ENCODE results near the gene IKZF4.

IKZF4 gene

DNA sequence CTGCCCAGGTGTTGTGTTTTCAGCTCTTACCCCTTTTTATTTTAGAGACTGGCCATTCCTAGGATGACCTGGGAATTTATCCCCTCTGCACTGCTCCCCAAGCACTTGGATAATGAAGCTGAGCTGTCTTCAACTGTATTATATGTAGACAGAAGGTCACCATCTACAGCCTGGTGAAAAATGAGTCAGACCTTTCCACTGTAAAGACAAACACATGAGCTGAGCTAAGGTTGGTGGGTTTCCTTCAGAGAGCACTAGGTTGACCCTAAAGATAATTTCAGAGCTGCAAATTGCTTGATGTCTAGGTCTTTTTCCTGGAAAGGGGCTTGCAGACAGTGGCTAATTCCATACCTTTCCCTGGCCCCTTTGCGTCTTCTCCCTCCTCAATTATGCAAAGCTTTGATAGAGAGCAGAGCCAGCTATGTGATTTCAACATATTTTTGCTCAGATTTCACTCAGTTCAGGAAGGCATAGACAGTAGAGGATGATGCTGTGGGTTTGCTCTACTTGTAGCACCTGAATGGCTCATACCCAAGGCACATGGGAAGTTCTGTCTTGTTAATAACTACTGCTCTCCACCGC, 9.2 kb upstream of the IKZF4 start:
- DNase-seq (ENCODE audit: insufficient read length, low spot score) (no peak), FAIRE-seq (no peak)

GRCh38 chr12:56013482-56013881, 7.4 kb upstream of the IKZF4 start:
- TF ChIP-seq POLR2A (IDR thresholded peaks at IDR 0.05; ENCODE audit: low read depth, low read length), result no peak
- FAIRE-seq, result no peak
- DNase-seq (ENCODE audit: insufficient read length, low spot score), result no peak

More for the DNA sequence above, 9.2 kb upstream of the IKZF4 start:
- TF ChIP-seq POLR2A (IDR thresholded peaks at IDR 0.05; ENCODE audit: low read depth, low read length), result no peak

DNA sequence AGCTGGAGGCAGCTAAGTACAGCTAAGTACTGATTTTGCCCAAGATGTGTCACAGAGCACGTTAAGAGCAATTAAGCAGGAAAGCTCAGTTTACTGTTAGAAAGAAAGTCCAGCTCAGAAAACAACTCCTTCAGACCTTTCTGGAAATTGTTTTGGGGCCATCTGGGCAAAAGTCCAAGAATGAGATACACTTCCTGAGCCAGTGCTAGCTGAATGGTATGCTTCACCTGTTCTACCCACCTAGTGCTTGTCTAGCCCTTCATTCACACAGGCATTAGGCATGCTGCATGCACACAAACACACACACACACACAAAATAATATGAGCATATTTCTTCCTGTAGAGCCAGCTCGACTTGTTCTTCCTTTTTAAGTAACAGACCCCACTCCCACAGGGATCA, 6.6 kb upstream of the IKZF4 start:
- DNase-seq (ENCODE audit: insufficient read length, low spot score), result no peak
- TF ChIP-seq POLR2A (IDR thresholded peaks at IDR 0.05; ENCODE audit: low read depth, low read length), result no peak
- no peak for FAIRE-seq

GRCh38 chr12:56017181-56017580, 3.7 kb upstream of the IKZF4 start:
- TF ChIP-seq POLR2A (IDR thresholded peaks at IDR 0.05; ENCODE audit: low read depth, low read length), result no peak
- DNase-seq (ENCODE audit: insufficient read length, low spot score) (no peak), FAIRE-seq (no peak)

GRCh38 chr12:56018356-56018755, 2.5 kb upstream of the IKZF4 start:
- FAIRE-seq (no peak), DNase-seq (ENCODE audit: insufficient read length, low spot score) (no peak)
- no peak for TF ChIP-seq POLR2A (IDR thresholded peaks at IDR 0.05; ENCODE audit: low read depth, low read length)

GRCh38 chr12:56021889-56022497, 1.1 kb downstream of the IKZF4 start:
- DNase-seq (ENCODE audit: insufficient read length, low spot score), result no peak
- no peak for TF ChIP-seq POLR2A (IDR thresholded peaks at IDR 0.05; ENCODE audit: low read depth, low read length)
- no peak for FAIRE-seq

DNA sequence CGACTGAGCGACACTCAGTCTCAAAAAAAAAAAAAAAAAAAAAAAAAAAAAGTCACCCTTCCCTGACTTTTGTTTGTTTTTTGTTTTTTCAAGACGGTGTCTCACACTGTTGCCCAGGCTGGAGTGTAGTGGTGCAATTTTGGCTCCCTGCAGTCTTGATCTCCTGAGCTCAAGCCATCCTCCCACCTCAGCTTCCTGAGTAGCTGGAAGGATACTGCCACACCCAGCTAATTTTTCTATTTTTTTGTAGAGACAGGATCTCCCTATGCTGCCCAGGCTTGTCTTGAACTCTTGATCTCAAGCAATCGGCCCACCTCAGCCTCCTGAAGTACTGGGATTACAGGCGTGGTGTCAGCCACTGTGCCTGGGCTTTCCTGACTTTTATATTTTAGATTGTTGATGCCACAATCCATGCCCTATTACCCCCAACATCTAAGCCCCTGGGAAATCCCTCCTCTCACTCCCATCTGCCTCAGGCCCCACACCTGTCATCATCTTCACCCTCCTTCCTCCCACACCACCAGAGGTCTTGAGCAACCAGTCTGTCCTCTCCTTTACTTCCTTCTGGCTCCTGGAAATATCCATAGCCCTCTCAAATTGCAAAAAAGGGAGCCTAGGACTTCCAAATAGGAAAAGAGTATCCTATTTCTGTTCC, 7.8 kb downstream of the IKZF4 start:
- FAIRE-seq (no peak), DNase-seq (ENCODE audit: insufficient read length, low spot score) (no peak)
- TF ChIP-seq POLR2A (IDR thresholded peaks at IDR 0.05; ENCODE audit: low read depth, low read length), result no peak

DNA sequence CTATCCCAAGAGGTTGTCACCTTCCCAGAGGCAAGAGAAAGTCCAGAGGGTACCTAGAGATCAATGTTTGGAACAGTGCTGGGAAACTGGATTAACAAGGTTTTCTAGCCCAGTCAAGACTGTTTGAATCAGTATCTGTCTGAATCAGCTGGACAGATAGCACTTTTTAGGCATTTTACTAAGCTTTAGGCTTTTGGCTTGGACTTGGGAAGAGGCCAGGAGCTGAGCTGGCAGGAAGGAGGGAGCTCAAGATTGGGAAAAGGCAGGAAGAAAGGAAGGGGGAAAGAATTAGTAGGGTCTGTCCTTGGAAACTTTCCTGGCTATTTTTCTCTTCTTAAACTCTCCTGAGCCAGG, 8.3 kb downstream of the IKZF4 start:
- no peak for FAIRE-seq
- TF ChIP-seq POLR2A (IDR thresholded peaks at IDR 0.05; ENCODE audit: low read depth, low read length), result no peak
- DNase-seq (ENCODE audit: insufficient read length, low spot score), result no peak

- peak; percentile 43 for FAIRE-seq
- DNase-seq (ENCODE audit: insufficient read length, low spot score), result peak; percentile 33
- no peak for TF ChIP-seq POLR2A (IDR thresholded peaks at IDR 0.05; ENCODE audit: low read depth, low read length)
Observed at GRCh38 chr12:56029666-56030293, 8.9 kb downstream of the IKZF4 start.

- FAIRE-seq (no peak), DNase-seq (ENCODE audit: insufficient read length, low spot score) (no peak)
- TF ChIP-seq POLR2A (IDR thresholded peaks at IDR 0.05; ENCODE audit: low read depth, low read length), result no peak
Observed at GRCh38 chr12:56031987-56032386, 11.1 kb downstream of the IKZF4 start.

DNA sequence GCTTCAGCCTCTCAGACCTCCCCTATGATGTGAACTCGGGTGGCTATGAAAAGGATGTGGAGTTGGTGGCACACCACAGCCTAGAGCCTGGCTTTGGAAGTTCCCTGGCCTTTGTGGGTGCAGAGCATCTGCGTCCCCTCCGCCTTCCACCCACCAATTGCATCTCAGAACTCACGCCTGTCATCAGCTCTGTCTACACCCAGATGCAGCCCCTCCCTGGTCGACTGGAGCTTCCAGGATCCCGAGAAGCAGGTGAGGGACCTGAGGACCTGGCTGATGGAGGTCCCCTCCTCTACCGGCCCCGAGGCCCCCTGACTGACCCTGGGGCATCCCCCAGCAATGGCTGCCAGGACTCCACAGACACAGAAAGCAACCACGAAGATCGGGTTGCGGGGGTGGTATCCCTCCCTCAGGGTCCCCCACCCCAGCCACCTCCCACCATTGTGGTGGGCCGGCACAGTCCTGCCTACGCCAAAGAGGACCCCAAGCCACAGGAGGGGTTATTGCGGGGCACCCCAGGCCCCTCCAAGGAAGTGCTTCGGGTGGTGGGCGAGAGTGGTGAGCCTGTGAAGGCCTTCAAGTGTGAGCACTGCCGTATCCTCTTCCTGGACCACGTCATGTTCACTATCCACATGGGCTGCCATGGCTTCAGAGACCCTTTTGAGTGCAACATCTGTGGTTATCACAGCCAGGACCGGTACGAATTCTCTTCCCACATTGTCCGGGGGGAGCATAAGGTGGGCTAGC, 13.9 kb downstream of the IKZF4 start:
- DNase-seq (ENCODE audit: insufficient read length, low spot score) (no peak), FAIRE-seq (no peak)
- no peak for TF ChIP-seq POLR2A (IDR thresholded peaks at IDR 0.05; ENCODE audit: low read depth, low read length)

DNA sequence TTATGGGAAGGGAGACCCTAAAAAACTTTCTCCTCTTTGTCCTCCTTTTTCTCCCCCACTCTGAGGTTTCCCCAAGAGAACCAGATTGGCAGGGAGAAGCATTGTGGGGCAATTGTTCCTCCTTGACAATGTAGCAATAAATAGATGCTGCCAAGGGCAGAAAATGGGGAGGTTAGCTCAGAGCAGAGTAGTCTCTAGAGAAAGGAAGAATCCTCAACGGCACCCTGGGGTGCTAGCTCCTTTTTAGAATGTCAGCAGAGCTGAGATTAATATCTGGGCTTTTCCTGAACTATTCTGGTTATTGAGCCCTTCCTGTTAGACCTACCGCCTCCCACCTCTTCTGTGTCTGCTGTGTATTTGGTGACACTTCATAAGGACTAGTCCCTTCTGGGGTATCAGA, 16.3 kb downstream of the IKZF4 start:
- DNase-seq (ENCODE audit: insufficient read length, low spot score) (no peak), FAIRE-seq (no peak)
- TF ChIP-seq POLR2A (IDR thresholded peaks at IDR 0.05; ENCODE audit: low read depth, low read length), result no peak

DNA sequence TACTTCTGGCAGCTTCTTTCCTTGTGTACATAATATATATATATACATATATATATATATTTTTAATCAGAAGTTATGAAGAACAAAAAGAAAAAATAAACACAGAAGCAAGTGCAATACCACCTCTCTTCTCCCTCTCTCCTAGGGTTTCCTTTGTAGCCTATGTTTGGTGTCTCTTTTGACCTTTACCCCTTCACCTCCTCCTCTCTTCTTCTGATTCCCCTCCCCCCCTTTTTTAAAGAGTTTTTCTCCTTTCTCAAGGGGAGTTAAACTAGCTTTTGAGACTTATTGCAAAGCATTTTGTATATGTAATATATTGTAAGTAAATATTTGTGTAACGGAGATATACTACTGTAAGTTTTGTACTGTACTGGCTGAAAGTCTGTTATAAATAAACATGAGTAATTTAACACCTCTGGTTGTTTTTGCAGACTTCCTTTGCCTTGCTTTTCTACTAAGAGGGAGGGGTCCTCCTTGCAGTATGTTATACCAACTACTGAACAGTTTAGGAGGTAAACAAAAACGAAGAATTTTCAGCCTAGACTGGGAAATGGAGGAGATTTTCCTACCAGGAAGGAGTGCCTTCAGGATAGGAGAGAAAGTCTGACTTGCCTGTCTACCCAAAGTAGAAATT, 17.3 kb downstream of the IKZF4 start:
- FAIRE-seq, result no peak
- TF ChIP-seq POLR2A (IDR thresholded peaks at IDR 0.05; ENCODE audit: low read depth, low read length), result no peak

GRCh38 chr12:56040151-56040550, 19.3 kb downstream of the IKZF4 start:
- TF ChIP-seq POLR2A (IDR thresholded peaks at IDR 0.05; ENCODE audit: low read depth, low read length), result no peak
- DNase-seq (ENCODE audit: insufficient read length, low spot score) (no peak), FAIRE-seq (no peak)

More for the DNA sequence above, 17.3 kb downstream of the IKZF4 start:
- no peak for DNase-seq (ENCODE audit: insufficient read length, low spot score)
